H1 (cell line): Measurements from ENCODE around the gene GSTM3. TPM values are rescaled to one million over a fixed set of nuclear protein-coding genes. Genes with fewer than 3 reads are reported as not detected.

Experiments used
- ATF3 ChIP-seq: IDR thresholded peaks from 2 replicates; pipeline ENCODE4 v1.6.1; 2011; ENCODE audit warnings: low read depth, mild to moderate bottlenecking, low read length; ENCODE audit not compliant: insufficient read depth
- CBX8 ChIP-seq: fragments of 300-800, 300-1000 bp; sonication (generic); IDR thresholded peaks from 2 replicates; pipeline ENCODE4 v1.7.1; 2016; ENCODE audit warnings: low read depth, low read length, borderline replicate concordance
- CEBPB ChIP-seq: IDR thresholded peaks from 2 replicates; pipeline ENCODE4 v1.6.1; 2012; ENCODE audit warnings: low read depth, low read length
- CHD7 ChIP-seq: fragments of 300-600 bp; sonication (generic); IDR thresholded peaks from 2 replicates; pipeline ENCODE4 v1.7.1; 2012; ENCODE audit warnings: low read length, moderate library complexity, mild to moderate bottlenecking, inconsistent platforms; ENCODE audit not compliant: insufficient replicate concordance
- PHF8 ChIP-seq: fragments of 200-600 bp; sonication (generic); conservative IDR thresholded peaks from 2 replicates; pipeline ENCODE4 v1.7.1; 2012; ENCODE audit warnings: low read depth, mild to moderate bottlenecking, inconsistent platforms, low read length, moderate library complexity
- POLR2AphosphoS5 ChIP-seq: IDR thresholded peaks from 2 replicates; pipeline ENCODE4 v1.6.1; 2011; ENCODE audit warnings: low read depth, low read length
- YY1 ChIP-seq: IDR thresholded peaks from 2 replicates; pipeline ENCODE4 v1.6.1; 2011; ENCODE audit warnings: low read depth, mild to moderate bottlenecking, low read length
- polyA plus RNA-seq, 7 experiments: library from polyadenylated mRNA; depleted of rRNA in 3 of 7; stranded (reverse) in 5 of 7; unstranded in 2 of 7; fragments of >200 nt in 5 of 7; fragments of 200-250 nt in 2 of 7; gene quantifications; 1 replicate in 5 of 7; 2 replicates in 1 of 7; 4 replicates in 1 of 7; pipeline versions ENCODE4 v1.2.1 to v1.2.3, GENCODE V29; 2011 to 2013; ENCODE audit warnings: missing spikeins in 2 of 7, mixed read lengths in 2 of 7
- total RNA-seq: library from RNA; stranded (reverse); fragmentation: NEBNext Ultra II Directional; extraction: Animal tissue kit (Norgen Biotek cat#: 25700); gene quantifications from 2 replicates; pipeline ENCODE4 v1.2.1, GENCODE V29; 2021

GSTM3 gene
- total and polyA plus RNA-seq, 2 of the 8 experiments (the other 6 are each of a cell fraction or from before 2014, with no cell fraction given) = 2.2 to 5.1 TPM

- no peak for TF ChIP-seq CHD7
- no peak for TF ChIP-seq YY1
- TF ChIP-seq CBX8 = no peak
- TF ChIP-seq CEBPB = no peak
- TF ChIP-seq POLR2AphosphoS5 = no peak
- no peak for TF ChIP-seq PHF8
- no peak for TF ChIP-seq ATF3
These were observed 23.1 kb downstream of the GSTM3 start (continued) for GRCh38 chr1:109717729-109718128.
